GM12891 (cell line): Measurements from ENCODE around the gene GRM4.
"Not testable (repeated sequence)": the region's sequence is repeated elsewhere in the genome, so short reads cannot be mapped to it uniquely, and the experiment has no call there.

Experiments
- DNase-seq: peaks from one replicate; pipeline ENCODE4 v3.0.0; 2011; ENCODE audit warnings: low spot score; ENCODE audit not compliant: insufficient read length
- FAIRE-seq: peaks from 2 replicates; lab custom pipeline; 2011; peaks lifted over from hg19 to GRCh38; lab: Jason Lieb, UNC
- PAX5 ChIP-seq: IDR thresholded peaks from 2 replicates; pipeline ENCODE4 v1.6.1; 2011; ENCODE audit warnings: low read length, moderate library complexity, mild to moderate bottlenecking; ENCODE audit not compliant: insufficient read depth, severe bottlenecking
- POLR2A ChIP-seq: IDR thresholded peaks from 2 replicates; pipeline ENCODE4 v1.6.1; 2011; ENCODE audit warnings: low read depth, low read length, control low read depth
- POLR2AphosphoS5 ChIP-seq: IDR thresholded peaks from 2 replicates; pipeline ENCODE4 v1.6.1; 2011; ENCODE audit warnings: low read depth, low read length, control low read depth
- POU2F2 ChIP-seq: IDR thresholded peaks from 2 replicates; pipeline ENCODE4 v1.6.1; 2011; ENCODE audit warnings: low read depth, mild to moderate bottlenecking, control low read depth, low read length, moderate library complexity
- SPI1 ChIP-seq: IDR thresholded peaks from 2 replicates; pipeline ENCODE4 v1.6.1; 2011; ENCODE audit warnings: low read depth, low read length, control low read depth
- TAF1 ChIP-seq: IDR thresholded peaks from 2 replicates; pipeline ENCODE4 v1.6.1; 2011; ENCODE audit warnings: low read depth, low read length, control low read depth

The GRM4 gene

GRCh38 chr6:34020807-34021553, 124.9 kb downstream of the GRM4 start:
- no peak for FAIRE-seq
- no peak for DNase-seq
- TF ChIP-seq POLR2A (no peak), POLR2AphosphoS5 (no peak), SPI1 (no peak), POU2F2 (no peak), TAF1 (no peak), PAX5 (no peak)

GRCh38 chr6:34020278-34020677, 125.6 kb downstream of the GRM4 start:
- TF ChIP-seq PAX5, result no peak
- no peak for DNase-seq
- FAIRE-seq, result no peak

- no peak for FAIRE-seq
- TF ChIP-seq POU2F2, result no peak
- no peak for TF ChIP-seq PAX5
- TF ChIP-seq TAF1, result no peak
- TF ChIP-seq POLR2A, result no peak
- no peak for TF ChIP-seq POLR2AphosphoS5
- no peak for TF ChIP-seq SPI1
- DNase-seq, result no peak
Measured at GRCh38 chr6:34018961-34019606, 126.8 kb downstream of the GRM4 start.

GRCh38 chr6:34018026-34018425, 127.9 kb downstream of the GRM4 start:
- FAIRE-seq (no peak), DNase-seq (no peak)
- TF ChIP-seq PAX5 (no peak), POU2F2 (no peak), TAF1 (no peak), POLR2A (no peak), POLR2AphosphoS5 (no peak), SPI1 (no peak)

DNA sequence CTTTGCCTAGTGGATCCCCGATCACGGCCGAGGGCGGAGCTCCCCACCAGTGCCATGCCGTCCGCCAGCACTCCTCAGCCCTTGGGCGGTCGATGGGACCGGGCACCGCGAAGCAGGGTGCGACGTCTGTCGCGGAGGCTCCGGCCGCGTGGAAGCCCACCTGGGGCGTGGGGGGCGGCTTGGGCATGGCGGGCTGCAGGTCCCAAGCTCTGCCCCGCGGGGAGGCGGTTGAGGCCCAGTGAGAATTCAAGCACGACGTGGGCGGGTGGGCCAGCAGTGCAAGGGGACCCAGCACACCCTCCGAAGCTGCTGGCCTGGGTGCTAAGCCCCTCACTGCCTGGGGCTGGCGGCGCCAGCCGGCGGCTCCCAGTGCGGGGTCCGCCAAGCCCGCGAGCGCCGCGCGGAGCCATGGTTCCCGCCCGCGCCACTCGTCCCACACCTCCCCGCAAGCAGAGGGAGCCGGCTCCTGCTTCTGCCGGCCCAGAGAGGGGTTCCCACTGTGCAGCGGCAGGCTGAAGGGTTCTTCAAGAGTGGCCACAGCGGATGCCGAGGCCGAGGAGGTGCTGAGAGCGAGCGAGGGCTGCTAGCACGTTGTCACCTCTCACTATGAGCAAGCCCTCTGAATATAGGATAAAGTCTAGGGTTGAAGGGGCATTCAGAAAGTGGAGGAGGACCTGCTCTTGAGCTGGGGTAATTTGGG, 128.6 kb downstream of the GRM4 start:
- FAIRE-seq, result no peak

DNA sequence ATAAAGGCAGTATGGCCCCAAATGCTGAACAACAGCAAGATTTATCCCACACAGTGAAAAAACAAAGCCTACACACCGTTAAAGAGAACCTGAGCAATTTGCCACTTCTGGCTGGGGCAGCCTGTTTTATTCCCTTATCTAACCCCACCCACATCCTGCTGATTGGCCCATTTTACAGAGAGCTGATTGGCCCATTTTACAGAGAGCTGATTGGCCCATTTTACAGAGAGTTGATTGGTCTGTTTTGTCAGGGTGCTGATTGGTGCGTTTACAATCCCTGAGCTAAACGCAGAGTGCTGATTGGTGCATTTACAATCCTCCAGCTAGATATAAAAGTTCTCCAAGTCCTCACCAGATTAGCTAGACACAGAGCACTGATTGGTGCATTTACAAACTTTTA, 129.3 kb downstream of the GRM4 start:
- DNase-seq, FAIRE-seq: not testable (repeated sequence)

More for the DNA sequence above, 128.6 kb downstream of the GRM4 start:
- no peak for DNase-seq
- TF ChIP-seq SPI1 (no peak), POLR2AphosphoS5 (no peak), POU2F2 (no peak), TAF1 (no peak), PAX5 (no peak)

GRCh38 chr6:34015586-34015985, 130.3 kb downstream of the GRM4 start:
- FAIRE-seq, result no peak
- TF ChIP-seq SPI1, result no peak
- TF ChIP-seq TAF1, result no peak
- no peak for TF ChIP-seq PAX5
- no peak for TF ChIP-seq POLR2A
- TF ChIP-seq POU2F2, result no peak
- no peak for TF ChIP-seq POLR2AphosphoS5
- DNase-seq, result no peak

GRCh38 chr6:34011264-34011663, 134.6 kb downstream of the GRM4 start:
- TF ChIP-seq PAX5 (no peak), POU2F2 (no peak), TAF1 (no peak), SPI1 (no peak), POLR2AphosphoS5 (no peak), POLR2A (no peak)
- FAIRE-seq (no peak), DNase-seq (no peak)

- DNase-seq, result no peak
- TF ChIP-seq POLR2A (no peak), SPI1 (no peak), POU2F2 (no peak), PAX5 (no peak), TAF1 (no peak), POLR2AphosphoS5 (no peak)
- FAIRE-seq, result no peak
Measured at GRCh38 chr6:34005901-34006531, 139.9 kb downstream of the GRM4 start.
